ENCODE data around the gene MPO. TPM values are rescaled to one million over a fixed set of nuclear protein-coding genes. Genes with fewer than 3 reads are reported as not detected.

MPO gene
- polyA plus RNA-seq, 3 donors: 4.2 to 7.5 (median 6.0) TPM

DNA sequence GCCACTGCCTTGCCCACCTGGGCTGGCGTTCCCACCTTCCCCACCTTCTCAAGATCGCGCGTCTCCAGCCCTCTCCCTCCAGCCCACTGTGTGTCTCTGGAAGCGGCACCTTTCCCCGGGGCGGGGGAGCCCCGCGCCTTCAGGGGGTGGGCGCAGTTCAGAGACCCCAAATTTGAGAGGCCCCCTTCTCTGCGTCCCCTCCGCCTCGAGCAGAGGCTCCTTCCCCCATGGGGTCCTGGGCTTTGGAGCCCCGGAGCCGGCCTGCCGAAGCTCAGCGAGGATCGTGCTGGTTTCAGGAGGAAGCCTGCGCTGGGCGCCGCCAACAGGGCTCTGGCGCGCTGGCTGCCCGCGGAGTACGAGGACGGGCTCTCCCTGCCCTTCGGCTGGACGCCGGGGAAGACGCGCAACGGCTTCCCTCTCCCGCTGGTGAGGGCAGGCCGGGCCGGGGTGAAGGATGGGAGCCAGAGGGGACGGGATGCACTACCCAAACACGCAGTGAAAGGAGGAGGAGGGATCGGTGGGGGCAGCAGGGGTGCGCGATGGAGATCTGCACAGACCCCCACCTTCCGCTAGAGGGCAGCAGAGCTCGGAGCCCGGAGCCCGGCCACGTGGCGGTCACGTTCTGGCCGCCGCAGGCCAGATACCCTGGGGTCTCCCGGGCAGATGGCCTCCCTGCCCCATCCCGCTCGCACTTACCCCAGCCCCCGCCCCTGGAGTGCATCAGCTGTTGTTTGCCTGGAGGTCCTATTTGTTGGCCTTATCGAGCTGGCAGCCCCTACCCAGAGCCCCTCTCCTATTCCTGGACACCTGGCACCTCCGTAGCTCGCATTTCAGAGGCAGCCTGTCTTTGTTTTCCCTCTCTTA lies 31.2 kb downstream of the MPO start:
- Histone ChIP-seq H2AFZ (ENCODE audit: insufficient read depth, low read depth, low read length, poor library complexity, severe bottlenecking) (peak overlapping the region; percentile 90), H3K4me3 (replicated peaks in 1 of 3; ENCODE audit: low read depth in 2 of 3, low read length in 3 of 3) (peak overlapping the region; percentile 26 to 78 (median 58)), H3K27ac (ENCODE audit: low read depth in 1 of 2, low read length in 2 of 2) (no peak overlapping the region), H3K9me3 (replicated peaks in 1 of 2; ENCODE audit: control insufficient read depth in 1 of 2, insufficient read depth in 1 of 2, low read length in 2 of 2) (no peaks in the 10 kb centered on the region), H3K27me3 (ENCODE audit: control insufficient read depth in 2 of 2, insufficient read depth in 2 of 2, low read length in 2 of 2) (peaks cover 11 to 36% of the 10 kb centered on the region in 2 donors), H3K9ac (ENCODE audit: insufficient read depth, low read length, poor library complexity, severe bottlenecking) (peak overlapping the region; percentile 55), H3K36me3 (replicated peaks in 1 of 2; ENCODE audit: control insufficient read depth in 1 of 2, insufficient read depth in 2 of 2, low read length in 2 of 2) (no peaks in the 10 kb centered on the region), H3K4me2 (replicated peaks; ENCODE audit: extremely low read depth, low read length, poor library complexity, severe bottlenecking) (peak overlapping the region; percentile 78), H3K4me1 (ENCODE audit: control insufficient read depth in 1 of 2, insufficient read depth in 2 of 2, low read length in 2 of 2) (peaks cover 19 to 26% of the 10 kb centered on the region in 2 donors), H3K79me2 (ENCODE audit: insufficient read depth, low read length) (no peaks in the 10 kb centered on the region), H4K20me1 (ENCODE audit: insufficient read depth, low read length) (no peaks in the 10 kb centered on the region)
- peak; percentile 61 to 69 (median 64) for DNase-seq
- TF ChIP-seq, protein P1, sequence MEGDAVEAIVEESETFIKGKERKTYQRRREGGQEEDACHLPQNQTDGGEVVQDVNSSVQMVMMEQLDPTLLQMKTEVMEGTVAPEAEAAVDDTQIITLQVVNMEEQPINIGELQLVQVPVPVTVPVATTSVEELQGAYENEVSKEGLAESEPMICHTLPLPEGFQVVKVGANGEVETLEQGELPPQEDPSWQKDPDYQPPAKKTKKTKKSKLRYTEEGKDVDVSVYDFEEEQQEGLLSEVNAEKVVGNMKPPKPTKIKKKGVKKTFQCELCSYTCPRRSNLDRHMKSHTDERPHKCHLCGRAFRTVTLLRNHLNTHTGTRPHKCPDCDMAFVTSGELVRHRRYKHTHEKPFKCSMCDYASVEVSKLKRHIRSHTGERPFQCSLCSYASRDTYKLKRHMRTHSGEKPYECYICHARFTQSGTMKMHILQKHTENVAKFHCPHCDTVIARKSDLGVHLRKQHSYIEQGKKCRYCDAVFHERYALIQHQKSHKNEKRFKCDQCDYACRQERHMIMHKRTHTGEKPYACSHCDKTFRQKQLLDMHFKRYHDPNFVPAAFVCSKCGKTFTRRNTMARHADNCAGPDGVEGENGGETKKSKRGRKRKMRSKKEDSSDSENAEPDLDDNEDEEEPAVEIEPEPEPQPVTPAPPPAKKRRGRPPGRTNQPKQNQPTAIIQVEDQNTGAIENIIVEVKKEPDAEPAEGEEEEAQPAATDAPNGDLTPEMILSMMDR (IDR thresholded peaks at IDR 0.05): peak; percentile 98
- H3K4me3 Mint-ChIP-seq: peak overlapping the region; percentile 85 to 90
- H3K9me3 Mint-ChIP-seq: peaks cover 0 to 3% (median 0%) of the 10 kb centered on the region in 7 donors
- peaks cover 42 to 67% (median 54%) of the 10 kb centered on the region in 3 donors for H3K27me3 Mint-ChIP-seq (ENCODE audit: low read depth in 3 of 3)
- H3K4me1 Mint-ChIP-seq: peaks cover 16% of the 10 kb centered on the region
- WGBS (ENCODE audit: insufficient coverage): 6% methylated on average over 52 of the region's 57 CpGs
- no peaks in the 10 kb centered on the region for H3K36me3 Mint-ChIP-seq
- H3K27ac Mint-ChIP-seq: peak overlapping the region in 2 of 7 donors; percentile 30 to 63
- intact Hi-C loops (cut with micrococcal nuclease): no loop called here

DNA sequence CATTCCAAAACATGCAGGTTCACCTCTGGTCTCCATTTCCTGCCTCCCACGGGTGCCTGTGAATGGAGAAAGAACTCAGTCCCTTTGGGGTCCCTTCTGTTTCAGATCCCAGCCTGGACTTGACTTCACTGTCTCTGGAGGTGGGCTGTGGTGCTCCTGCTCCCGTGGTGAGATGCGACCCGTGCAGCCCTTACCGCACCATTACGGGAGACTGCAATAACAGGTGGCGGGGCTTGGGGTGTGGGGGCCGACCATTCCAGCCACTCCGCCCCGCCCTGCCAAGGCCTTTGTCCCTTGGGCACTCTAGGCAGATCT lies 31.8 kb downstream of the MPO start:
- no peaks in the 10 kb centered on the region for H3K9me3 ChIP-seq (replicated peaks in 1 of 2; ENCODE audit: control insufficient read depth in 1 of 2, insufficient read depth in 1 of 2, low read length in 2 of 2)
- H3K4me1 ChIP-seq (ENCODE audit: control insufficient read depth in 1 of 2, insufficient read depth in 2 of 2, low read length in 2 of 2): peaks cover 19 to 26% of the 10 kb centered on the region in 2 donors
- Mint-ChIP-seq H3K27me3 (ENCODE audit: low read depth in 3 of 3) (peaks cover 42 to 71% (median 53%) of the 10 kb centered on the region in 3 donors), H3K36me3 (no peaks in the 10 kb centered on the region), H3K4me3 (peak overlapping the region; percentile 85 to 90), H3K9me3 (peaks cover 0 to 3% (median 0%) of the 10 kb centered on the region in 7 donors), H3K27ac (peak overlapping the region in 1 of 7 donors; percentile 54), H3K4me1 (peaks cover 16% of the 10 kb centered on the region)
- H4K20me1 ChIP-seq (ENCODE audit: insufficient read depth, low read length): no peaks in the 10 kb centered on the region
- intact Hi-C loops (cut with micrococcal nuclease): no loop called here
- peaks cover 9 to 36% of the 10 kb centered on the region in 2 donors for H3K27me3 ChIP-seq (ENCODE audit: control insufficient read depth in 2 of 2, insufficient read depth in 2 of 2, low read length in 2 of 2)
- 39% methylated on average over 7 of the region's 10 CpGs for WGBS (ENCODE audit: insufficient coverage)
- TF ChIP-seq, protein P1 (IDR thresholded peaks at IDR 0.05): no peak
- no peak overlapping the region for H3K27ac ChIP-seq (ENCODE audit: low read depth in 1 of 2, low read length in 2 of 2)
- H3K4me2 ChIP-seq (replicated peaks; ENCODE audit: extremely low read depth, low read length, poor library complexity, severe bottlenecking): peak overlapping the region; percentile 78
- peak overlapping the region; percentile 55 for H3K9ac ChIP-seq (ENCODE audit: insufficient read depth, low read length, poor library complexity, severe bottlenecking)
- H3K79me2 ChIP-seq (ENCODE audit: insufficient read depth, low read length): no peaks in the 10 kb centered on the region
- peak overlapping the region in 2 of 3 experiments; percentile 58 to 78 for H3K4me3 ChIP-seq (replicated peaks in 1 of 3; ENCODE audit: low read depth in 2 of 3, low read length in 3 of 3)
- H2AFZ ChIP-seq (ENCODE audit: insufficient read depth, low read depth, low read length, poor library complexity, severe bottlenecking): peak overlapping the region; percentile 90
- H3K36me3 ChIP-seq (replicated peaks in 1 of 2; ENCODE audit: control insufficient read depth in 1 of 2, insufficient read depth in 2 of 2, low read length in 2 of 2): no peaks in the 10 kb centered on the region
- no peak for DNase-seq

Measured in CD14-positive monocyte (primary cell).